Measurements from ENCODE around the gene TMEM150B. TPM values are rescaled to one million over a fixed set of nuclear protein-coding genes. Genes with fewer than 3 reads are reported as not detected.
"Not testable (repeated sequence)": the region's sequence is repeated elsewhere in the genome, so short reads cannot be mapped to it uniquely, and the experiment has no call there.

TMEM150B gene
- total RNA-seq, 1 experiment from 2014 or later = not detected

DNA sequence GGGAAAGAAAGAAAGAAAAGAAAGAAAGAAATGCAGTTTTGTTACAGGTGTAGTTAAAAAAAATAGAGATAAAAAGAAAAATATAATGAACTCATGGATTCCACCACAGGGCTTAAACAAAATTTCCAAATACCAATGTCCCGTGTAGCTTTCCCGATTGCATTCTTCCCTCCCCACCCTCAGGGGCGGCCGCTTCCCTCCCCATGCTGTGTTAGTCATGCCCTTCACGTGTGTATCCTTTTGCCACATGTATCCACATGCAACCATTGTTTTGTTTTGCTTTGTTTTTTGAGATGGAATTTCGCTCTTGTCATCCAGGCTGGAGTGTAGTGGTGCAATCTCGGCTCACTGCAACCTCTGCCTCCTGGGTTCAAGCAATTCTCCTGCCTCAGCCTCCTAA is 11.0 kb upstream of the TMEM150B start:
- H3K4me2 ChIP-seq = no peak overlapping the region
- H3K4me3 ChIP-seq = no peak overlapping the region
- ChIA-PET POLR2A (ENCODE audit: unreplicated experiment) (no interaction called here), CTCF (interaction anchor here (0.6 kb wide), 1 partner anchor 90 kb away, joined by 6 read pairs; no protein-coding TSS in a partner anchor)
- H3K9me3 ChIP-seq (ENCODE audit: insufficient read depth, low read depth) = no peaks in the 10 kb centered on the region
- BruUV-seq (replicated peaks) = no TSS peak
- H4K20me1 ChIP-seq (ENCODE audit: insufficient read depth) = no peaks in the 10 kb centered on the region
- DNase-seq = peak in 1 of 2 experiments; percentile 32
- no peaks in the 10 kb centered on the region for H3K9me2 ChIP-seq (ENCODE audit: insufficient read depth)
- no peak overlapping the region for H3K27ac ChIP-seq
- H3F3A ChIP-seq (ENCODE audit: insufficient read depth, low read depth) = peaks cover 32% of the 10 kb centered on the region; the same call in 1 of the 2 replicates
- no peaks in the 10 kb centered on the region for H3K27me3 ChIP-seq (ENCODE audit: insufficient read depth, low read depth)
- no peak overlapping the region for H2AFZ ChIP-seq
- H3K36me3 ChIP-seq (ENCODE audit: low read depth) = no peaks in the 10 kb centered on the region
- TF ChIP-seq, protein P1, sequence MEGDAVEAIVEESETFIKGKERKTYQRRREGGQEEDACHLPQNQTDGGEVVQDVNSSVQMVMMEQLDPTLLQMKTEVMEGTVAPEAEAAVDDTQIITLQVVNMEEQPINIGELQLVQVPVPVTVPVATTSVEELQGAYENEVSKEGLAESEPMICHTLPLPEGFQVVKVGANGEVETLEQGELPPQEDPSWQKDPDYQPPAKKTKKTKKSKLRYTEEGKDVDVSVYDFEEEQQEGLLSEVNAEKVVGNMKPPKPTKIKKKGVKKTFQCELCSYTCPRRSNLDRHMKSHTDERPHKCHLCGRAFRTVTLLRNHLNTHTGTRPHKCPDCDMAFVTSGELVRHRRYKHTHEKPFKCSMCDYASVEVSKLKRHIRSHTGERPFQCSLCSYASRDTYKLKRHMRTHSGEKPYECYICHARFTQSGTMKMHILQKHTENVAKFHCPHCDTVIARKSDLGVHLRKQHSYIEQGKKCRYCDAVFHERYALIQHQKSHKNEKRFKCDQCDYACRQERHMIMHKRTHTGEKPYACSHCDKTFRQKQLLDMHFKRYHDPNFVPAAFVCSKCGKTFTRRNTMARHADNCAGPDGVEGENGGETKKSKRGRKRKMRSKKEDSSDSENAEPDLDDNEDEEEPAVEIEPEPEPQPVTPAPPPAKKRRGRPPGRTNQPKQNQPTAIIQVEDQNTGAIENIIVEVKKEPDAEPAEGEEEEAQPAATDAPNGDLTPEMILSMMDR (conservative IDR thresholded peaks at IDR 0.05) = no peak
- TF ChIP-seq EZH2 (IDR thresholded peaks at IDR 0.05; ENCODE audit: low read depth) = no peak
- peaks cover 8% of the 10 kb centered on the region for H3K4me1 ChIP-seq (replicated peaks; ENCODE audit: insufficient read depth)
- intact Hi-C loops (cut with micrococcal nuclease; ENCODE audit: unreplicated experiment) = no loop called here
- peaks cover 11% of the 10 kb centered on the region for H3K79me2 ChIP-seq (ENCODE audit: low read depth)

DNA sequence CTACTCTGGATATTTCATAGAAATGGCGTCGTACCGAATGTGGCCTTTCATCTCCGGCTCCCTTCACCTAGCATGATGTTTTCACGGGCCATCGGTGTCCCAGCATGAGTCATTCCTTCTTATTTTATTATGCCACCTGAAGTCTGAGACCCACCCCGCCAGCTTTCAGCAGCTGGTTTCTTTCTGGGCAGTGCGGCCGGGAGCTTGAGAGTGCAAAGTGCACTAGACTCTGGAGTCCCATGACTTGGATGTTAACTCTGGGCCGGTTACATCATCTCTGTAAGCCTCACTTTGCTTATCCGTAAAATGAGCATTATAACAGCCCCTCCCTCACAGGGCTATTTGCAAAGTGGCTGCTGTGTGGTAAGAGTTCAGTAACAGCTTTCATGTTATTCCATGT is 8.7 kb upstream of the TMEM150B start:
- H3K4me3 ChIP-seq = no peak overlapping the region
- ChIA-PET POLR2A (ENCODE audit: unreplicated experiment) (interaction anchor here (0.5 to 0.7 kb wide), 3 partner anchors 12 to 386 kb away, joined by 3 to 14 read pairs (median 5); partner anchors contain the start of gene NLRP7), CTCF (no interaction called here)
- no peaks in the 10 kb centered on the region for H3K27me3 ChIP-seq (ENCODE audit: insufficient read depth, low read depth)
- no peaks in the 10 kb centered on the region for H3K9me3 ChIP-seq (ENCODE audit: insufficient read depth, low read depth)
- no peaks in the 10 kb centered on the region for H4K20me1 ChIP-seq (ENCODE audit: insufficient read depth)
- no peaks in the 10 kb centered on the region for H3K36me3 ChIP-seq (ENCODE audit: low read depth)
- no peaks in the 10 kb centered on the region for H3K79me2 ChIP-seq (ENCODE audit: low read depth)
- no TSS peak for BruUV-seq (replicated peaks)
- H2AFZ ChIP-seq = no peak overlapping the region
- H3K9me2 ChIP-seq (ENCODE audit: insufficient read depth) = no peaks in the 10 kb centered on the region
- no peak for DNase-seq
- intact Hi-C loops (cut with micrococcal nuclease; ENCODE audit: unreplicated experiment) = no loop called here
- peaks cover 17% of the 10 kb centered on the region for H3K4me1 ChIP-seq (replicated peaks; ENCODE audit: insufficient read depth)
- peaks cover 30% of the 10 kb centered on the region; the same call in 1 of the 2 replicates for H3F3A ChIP-seq (ENCODE audit: insufficient read depth, low read depth)
- TF ChIP-seq, protein P1 (conservative IDR thresholded peaks at IDR 0.05) = no peak
- TF ChIP-seq EZH2 (IDR thresholded peaks at IDR 0.05; ENCODE audit: low read depth) = no peak
- no peak overlapping the region for H3K4me2 ChIP-seq
- no peak overlapping the region for H3K27ac ChIP-seq

DNA sequence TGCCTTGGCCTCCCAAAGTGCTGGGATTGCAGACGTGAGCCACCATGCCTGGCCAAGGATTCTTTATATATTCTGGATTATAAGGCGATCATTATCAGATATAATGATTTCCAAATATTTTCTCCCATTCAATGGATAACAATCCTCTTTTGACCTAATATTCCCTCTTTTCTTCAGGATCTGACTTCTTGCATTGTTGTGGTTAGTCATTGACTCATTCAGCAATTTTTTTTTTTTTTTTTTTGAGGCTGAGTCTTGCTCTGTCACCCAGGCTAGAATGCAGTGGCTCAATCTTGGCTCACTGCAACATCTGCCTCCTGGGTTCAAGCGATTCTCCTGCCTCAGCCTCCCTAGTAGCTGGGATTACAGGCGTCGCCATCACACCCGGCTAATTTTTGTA is 4.7 kb upstream of the TMEM150B start:
- POLR2A ChIA-PET (ENCODE audit: unreplicated experiment) = interaction anchor here (0.8 kb wide), 1 partner anchor 1727 kb away, joined by 14 read pairs; no protein-coding TSS in a partner anchor
- BruUV-seq (replicated peaks); CTCF ChIA-PET; H3K27ac ChIP-seq; H3K9me2 ChIP-seq (ENCODE audit: insufficient read depth); H3K27me3 ChIP-seq (ENCODE audit: insufficient read depth, low read depth); H3K79me2 ChIP-seq (ENCODE audit: low read depth); H3K36me3 ChIP-seq (ENCODE audit: low read depth); H4K20me1 ChIP-seq (ENCODE audit: insufficient read depth); intact Hi-C loops (cut with micrococcal nuclease; ENCODE audit: unreplicated experiment); H3K9me3 ChIP-seq (ENCODE audit: insufficient read depth, low read depth); H2AFZ ChIP-seq; H3K4me2 ChIP-seq; H3K4me3 ChIP-seq: not testable (repeated sequence)
- Histone ChIP-seq H3F3A (ENCODE audit: insufficient read depth, low read depth) (peaks cover 35% of the 10 kb centered on the region; the same call in 1 of the 2 replicates), H3K4me1 (replicated peaks; ENCODE audit: insufficient read depth) (peaks cover 17% of the 10 kb centered on the region)
- DNase-seq = peak in 1 of 2 experiments; percentile 59

DNA sequence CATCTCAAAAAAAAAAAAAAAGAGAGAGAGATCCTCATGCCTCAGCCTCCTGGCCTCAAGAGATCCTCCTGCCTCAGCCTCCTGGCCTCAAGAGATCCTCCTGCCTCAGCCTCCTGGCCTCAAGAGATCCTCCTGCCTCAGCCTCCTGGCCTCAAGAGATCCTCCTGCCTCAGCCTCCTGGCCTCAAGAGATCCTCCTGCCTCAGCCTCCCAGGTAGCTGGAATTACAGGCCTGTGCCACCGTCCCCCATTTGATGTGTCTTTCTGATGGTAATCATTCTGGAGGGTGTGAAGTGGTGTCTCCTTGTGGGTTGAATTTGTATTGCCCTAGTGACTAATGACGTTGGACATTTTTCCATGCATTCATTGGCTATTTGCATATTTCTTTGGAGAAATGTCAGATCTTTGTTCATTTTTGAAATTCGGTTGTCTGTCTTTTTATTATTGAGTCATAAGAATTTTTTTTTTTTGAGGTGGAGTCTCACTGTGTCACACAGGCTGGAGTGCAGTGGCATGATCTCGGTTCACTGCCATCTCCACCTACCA is 3.7 kb upstream of the TMEM150B start:
- Histone ChIP-seq H3K4me1 (replicated peaks; ENCODE audit: insufficient read depth) (peaks cover 17% of the 10 kb centered on the region), H3F3A (ENCODE audit: insufficient read depth, low read depth) (peaks cover 33% of the 10 kb centered on the region; the same call in 1 of the 2 replicates)
- CTCF ChIA-PET; H3K36me3 ChIP-seq (ENCODE audit: low read depth); H2AFZ ChIP-seq; intact Hi-C loops (cut with micrococcal nuclease; ENCODE audit: unreplicated experiment); H3K27ac ChIP-seq; H3K4me3 ChIP-seq; H3K4me2 ChIP-seq; H4K20me1 ChIP-seq (ENCODE audit: insufficient read depth); H3K27me3 ChIP-seq (ENCODE audit: insufficient read depth, low read depth); BruUV-seq (replicated peaks); H3K9me3 ChIP-seq (ENCODE audit: insufficient read depth, low read depth); DNase-seq; H3K9me2 ChIP-seq (ENCODE audit: insufficient read depth); H3K79me2 ChIP-seq (ENCODE audit: low read depth): not testable (repeated sequence)
- POLR2A ChIA-PET (ENCODE audit: unreplicated experiment) = interaction anchor here (0.6 to 1.9 kb wide), 2 partner anchors 10 to 17 kb away, joined by 7 to 28 read pairs; partner anchors contain the start of gene KMT5C

Data from PC-9 (cell line).